ENCODE measurements around the gene ANKS3.

The ANKS3 gene

GRCh38 chr16:4693296-4693955 is 40.6 kb downstream of the ANKS3 start, which contains the start of gene NUDT16L1:
Gene NUDT16L1 (plus strand): TSS chr16:4693562. CDS start chr16:4693727, 165 bp downstream.
- peaks cover 24% of the 10 kb centered on the region for H3K4me1 ChIP-seq (ENCODE audit: insufficient read depth, low read length)
- peaks cover 25% of the 10 kb centered on the region for H3K79me2 ChIP-seq (ENCODE audit: insufficient read depth, low read length)
- H3K9me3 ChIP-seq (ENCODE audit: insufficient read depth, low read length, severe bottlenecking): no peaks in the 10 kb centered on the region
- DNase-seq: peak; percentile 96
- peak within 1 kb of the TSS; percentile 90 for H3K9ac ChIP-seq (ENCODE audit: low read depth, low read length)
- no peaks in the 10 kb centered on the region for H3K27me3 ChIP-seq (ENCODE audit: insufficient read depth, low read length, poor library complexity)
- peak; percentile 93 for ATAC-seq (ENCODE audit: insufficient read depth, low read depth)
- H3K4me3 ChIP-seq (ENCODE audit: low read depth in 1 of 2, low read length in 2 of 2): peak within 1 kb of the TSS; percentile 79 to 99; a peak in 3 of 4 replicates
- H3K27ac ChIP-seq (ENCODE audit: low read length): peak within 1 kb of the TSS; percentile 71
- H2AFZ ChIP-seq (ENCODE audit: low read depth, low read length): peak within 1 kb of the TSS; percentile 86
- TF ChIP-seq CTCF (IDR thresholded peaks at IDR 0.05; ENCODE audit: borderline replicate concordance, extremely low read depth, low read length, poor library complexity, severe bottlenecking) (peak; percentile 36), EZH2 (IDR thresholded peaks at IDR 0.05; ENCODE audit: borderline replicate concordance, low read depth, low read length, severe bottlenecking) (no peak)
- peaks cover 29% of the 10 kb centered on the region for H4K20me1 ChIP-seq (ENCODE audit: insufficient read depth, low read length)
- H3K36me3 ChIP-seq (ENCODE audit: insufficient read depth, low read length): peaks cover 49% of the 10 kb centered on the region
- H3K4me2 ChIP-seq (ENCODE audit: insufficient read depth, low read length): peak within 1 kb of the TSS; percentile 96

- no peak for DNase-seq
Measured at GRCh38 chr16:4692460-4693295, 41.4 kb downstream of the ANKS3 start.

GRCh38 chr16:4691666-4692412 is 42.2 kb downstream of the ANKS3 start:
- Histone ChIP-seq H3K79me2 (ENCODE audit: insufficient read depth, low read length) (peaks cover 25% of the 10 kb centered on the region), H3K27me3 (ENCODE audit: insufficient read depth, low read length, poor library complexity) (no peaks in the 10 kb centered on the region), H3K36me3 (ENCODE audit: insufficient read depth, low read length) (peaks cover 42% of the 10 kb centered on the region), H3K27ac (ENCODE audit: low read length) (no peak overlapping the region), H2AFZ (ENCODE audit: low read depth, low read length) (no peak overlapping the region), H3K9me3 (ENCODE audit: insufficient read depth, low read length, severe bottlenecking) (no peaks in the 10 kb centered on the region), H3K4me2 (ENCODE audit: insufficient read depth, low read length) (no peak overlapping the region), H3K4me1 (ENCODE audit: insufficient read depth, low read length) (peaks cover 24% of the 10 kb centered on the region), H3K9ac (ENCODE audit: low read depth, low read length) (no peak overlapping the region), H3K4me3 (ENCODE audit: low read depth in 1 of 2, low read length in 2 of 2) (no peak overlapping the region), H4K20me1 (ENCODE audit: insufficient read depth, low read length) (peaks cover 24% of the 10 kb centered on the region)
- ATAC-seq (ENCODE audit: insufficient read depth, low read depth): no peak
- no peak for DNase-seq
- TF ChIP-seq CTCF (IDR thresholded peaks at IDR 0.05; ENCODE audit: borderline replicate concordance, extremely low read depth, low read length, poor library complexity, severe bottlenecking) (no peak), EZH2 (IDR thresholded peaks at IDR 0.05; ENCODE audit: borderline replicate concordance, low read depth, low read length, severe bottlenecking) (no peak)

More at GRCh38 chr16:4692460-4693295, 41.4 kb downstream of the ANKS3 start:
- ATAC-seq (ENCODE audit: insufficient read depth, low read depth): peak; percentile 15
- Histone ChIP-seq H3K4me2 (ENCODE audit: insufficient read depth, low read length) (peak overlapping the region; percentile 96), H3K36me3 (ENCODE audit: insufficient read depth, low read length) (peaks cover 50% of the 10 kb centered on the region), H3K4me3 (ENCODE audit: low read depth in 1 of 2, low read length in 2 of 2) (peak overlapping the region; percentile 27 to 99; a peak in 3 of 4 replicates), H4K20me1 (ENCODE audit: insufficient read depth, low read length) (peaks cover 29% of the 10 kb centered on the region), H3K4me1 (ENCODE audit: insufficient read depth, low read length) (peaks cover 24% of the 10 kb centered on the region), H3K9me3 (ENCODE audit: insufficient read depth, low read length, severe bottlenecking) (no peaks in the 10 kb centered on the region), H3K9ac (ENCODE audit: low read depth, low read length) (peak overlapping the region; percentile 90), H3K27ac (ENCODE audit: low read length) (peak overlapping the region; percentile 71), H2AFZ (ENCODE audit: low read depth, low read length) (peak overlapping the region; percentile 86), H3K27me3 (ENCODE audit: insufficient read depth, low read length, poor library complexity) (no peaks in the 10 kb centered on the region), H3K79me2 (ENCODE audit: insufficient read depth, low read length) (peaks cover 25% of the 10 kb centered on the region)
- TF ChIP-seq EZH2 (IDR thresholded peaks at IDR 0.05; ENCODE audit: borderline replicate concordance, low read depth, low read length, severe bottlenecking) (no peak), CTCF (IDR thresholded peaks at IDR 0.05; ENCODE audit: borderline replicate concordance, extremely low read depth, low read length, poor library complexity, severe bottlenecking) (no peak)

Data from DND-41 (cell line).